ENCODE measurements around the gene CYP46A1. TPM values are rescaled to one million over a fixed set of nuclear protein-coding genes. Genes with fewer than 3 reads are reported as not detected.

The CYP46A1 gene
- total RNA-seq, 1 donor from 2014 or later = 3.6 TPM

DNA sequence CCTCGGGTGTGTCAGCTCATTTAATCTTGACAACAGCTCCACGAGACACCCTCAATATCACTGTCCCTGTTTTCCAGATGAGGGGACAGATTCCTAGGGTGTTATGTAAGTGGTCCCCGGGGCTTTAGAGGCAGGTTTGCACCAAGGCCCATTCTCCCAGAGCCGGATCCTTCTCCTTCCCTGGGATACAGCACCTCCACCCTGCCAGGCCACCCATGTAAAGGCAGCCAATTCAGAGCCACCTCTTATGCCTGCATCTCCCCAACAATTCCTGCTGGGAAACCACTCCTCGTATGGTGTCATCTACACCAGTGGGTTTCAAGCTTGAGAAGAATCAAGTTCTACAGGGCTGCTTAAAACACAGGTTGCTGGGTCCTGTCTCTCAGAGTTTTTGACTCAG is 4.1 kb upstream of the CYP46A1 start:
- no peak overlapping the region for H3K27ac Mint-ChIP-seq (ENCODE audit: unreplicated experiment)
- no peaks in the 10 kb centered on the region for H3K36me3 Mint-ChIP-seq (ENCODE audit: low read depth)
- TF ChIP-seq, protein P1, sequence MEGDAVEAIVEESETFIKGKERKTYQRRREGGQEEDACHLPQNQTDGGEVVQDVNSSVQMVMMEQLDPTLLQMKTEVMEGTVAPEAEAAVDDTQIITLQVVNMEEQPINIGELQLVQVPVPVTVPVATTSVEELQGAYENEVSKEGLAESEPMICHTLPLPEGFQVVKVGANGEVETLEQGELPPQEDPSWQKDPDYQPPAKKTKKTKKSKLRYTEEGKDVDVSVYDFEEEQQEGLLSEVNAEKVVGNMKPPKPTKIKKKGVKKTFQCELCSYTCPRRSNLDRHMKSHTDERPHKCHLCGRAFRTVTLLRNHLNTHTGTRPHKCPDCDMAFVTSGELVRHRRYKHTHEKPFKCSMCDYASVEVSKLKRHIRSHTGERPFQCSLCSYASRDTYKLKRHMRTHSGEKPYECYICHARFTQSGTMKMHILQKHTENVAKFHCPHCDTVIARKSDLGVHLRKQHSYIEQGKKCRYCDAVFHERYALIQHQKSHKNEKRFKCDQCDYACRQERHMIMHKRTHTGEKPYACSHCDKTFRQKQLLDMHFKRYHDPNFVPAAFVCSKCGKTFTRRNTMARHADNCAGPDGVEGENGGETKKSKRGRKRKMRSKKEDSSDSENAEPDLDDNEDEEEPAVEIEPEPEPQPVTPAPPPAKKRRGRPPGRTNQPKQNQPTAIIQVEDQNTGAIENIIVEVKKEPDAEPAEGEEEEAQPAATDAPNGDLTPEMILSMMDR (conservative IDR thresholded peaks at IDR 0.05) = no peak
- no peaks in the 10 kb centered on the region for H3K9me3 Mint-ChIP-seq
- no peak overlapping the region for H3K4me3 Mint-ChIP-seq
- H3K4me1 Mint-ChIP-seq = peaks cover 10% of the 10 kb centered on the region
- peaks cover 6% of the 10 kb centered on the region for H3K27me3 Mint-ChIP-seq (ENCODE audit: low read depth)
- no peak for DNase-seq (ENCODE audit: low read depth, low spot score)

DNA sequence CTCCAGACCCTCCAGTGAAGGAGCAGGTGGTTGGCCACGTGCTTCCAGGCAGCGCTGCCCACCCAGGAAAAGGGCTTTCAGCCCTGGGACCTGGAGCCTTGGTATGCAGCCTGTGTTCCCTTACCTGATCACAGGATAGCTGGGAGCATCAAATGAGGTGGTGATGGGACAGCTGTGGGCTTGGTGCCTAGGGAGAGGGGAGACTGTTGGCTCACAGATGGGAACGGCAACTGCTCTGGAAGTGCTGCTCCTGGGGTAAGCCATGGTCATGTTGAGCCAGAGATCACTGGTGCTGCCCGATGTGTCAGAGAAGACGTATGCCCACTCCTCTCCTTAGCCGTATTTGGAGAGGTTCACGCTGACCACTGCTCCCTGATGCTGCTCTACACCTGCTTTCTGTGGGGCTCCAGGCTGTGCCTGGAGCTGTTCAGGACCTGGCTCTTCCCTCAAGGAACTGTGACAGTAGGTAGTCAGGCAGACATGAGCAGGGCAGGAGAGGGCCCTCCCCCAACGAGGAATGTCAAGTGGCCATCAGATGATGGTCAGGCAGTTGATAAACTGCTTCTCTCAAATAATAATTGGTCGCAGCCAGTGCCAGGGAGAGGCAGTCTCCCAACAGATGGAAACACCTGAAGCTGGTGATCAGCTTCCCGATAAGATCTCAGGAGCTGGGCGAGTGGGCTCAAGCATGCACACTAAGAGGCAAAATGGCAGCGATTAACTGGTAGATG is 2.8 kb upstream of the CYP46A1 start:
- Mint-ChIP-seq H3K4me3 (peak overlapping the region; percentile 64), H3K27me3 (ENCODE audit: low read depth) (peaks cover 16% of the 10 kb centered on the region), H3K9me3 (no peaks in the 10 kb centered on the region), H3K36me3 (ENCODE audit: low read depth) (no peaks in the 10 kb centered on the region), H3K4me1 (peaks cover 21% of the 10 kb centered on the region), H3K27ac (ENCODE audit: unreplicated experiment) (no peak overlapping the region)
- TF ChIP-seq, protein P1 (conservative IDR thresholded peaks at IDR 0.05) = no peak
- no peak for DNase-seq (ENCODE audit: low read depth, low spot score)

DNA sequence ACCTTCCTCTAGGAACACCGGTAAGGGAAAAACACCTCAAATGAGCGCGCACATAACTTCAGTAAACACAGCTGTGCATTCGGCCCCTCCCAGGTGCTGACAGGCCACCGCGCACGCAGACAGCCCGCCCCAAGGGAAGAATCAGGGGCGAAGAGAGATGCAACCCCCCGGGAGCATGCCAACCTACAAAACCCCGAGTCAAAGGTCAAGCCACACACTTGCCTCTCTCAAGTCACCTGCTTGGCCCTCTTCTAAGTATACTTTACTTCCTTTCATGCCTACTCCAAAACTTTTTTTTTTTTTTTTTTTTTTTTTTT is 2.3 kb upstream of the CYP46A1 start:
- H3K27ac Mint-ChIP-seq (ENCODE audit: unreplicated experiment) = no peak overlapping the region

DNA sequence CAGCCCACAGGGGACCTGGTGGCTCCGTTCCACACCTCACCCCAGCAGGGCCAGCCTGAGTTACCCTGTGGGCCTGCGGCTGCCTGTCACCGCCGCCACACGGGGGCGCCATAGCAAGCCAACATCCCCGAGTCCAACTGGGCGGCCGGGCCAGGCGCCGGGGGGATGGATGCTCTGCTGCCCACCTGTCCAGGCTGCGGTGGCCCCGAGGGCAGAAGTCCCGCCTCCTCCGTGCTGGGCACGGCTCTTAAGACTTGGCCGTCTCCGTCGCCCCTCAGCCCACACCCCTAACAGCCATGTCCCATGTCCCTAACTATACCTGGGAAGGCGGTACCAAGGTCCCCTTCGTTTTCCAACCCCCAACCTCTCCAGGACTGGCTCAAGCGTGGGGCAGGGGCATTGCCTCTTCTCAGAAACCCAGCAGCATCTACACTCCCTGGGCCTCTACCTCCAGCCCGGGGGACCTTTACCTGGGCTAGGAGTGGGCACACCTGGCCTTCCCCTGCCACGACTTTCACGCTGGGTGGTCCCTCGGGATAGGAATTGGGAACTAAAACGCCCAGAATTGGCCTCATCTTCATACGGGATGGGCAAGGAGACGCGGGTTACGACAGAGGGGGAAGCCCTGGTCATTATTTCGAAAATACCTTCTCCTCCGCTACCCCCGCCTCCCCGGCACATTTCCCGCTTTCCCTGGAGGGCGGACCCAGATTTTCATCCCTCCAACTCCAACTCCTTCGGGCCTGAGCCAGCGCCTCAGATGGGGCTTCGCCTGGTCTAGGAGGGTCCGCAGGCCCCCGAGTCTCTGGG is 1.1 kb upstream of the CYP46A1 start:
- peaks cover 21% of the 10 kb centered on the region for H3K4me1 Mint-ChIP-seq
- no peaks in the 10 kb centered on the region for H3K36me3 Mint-ChIP-seq (ENCODE audit: low read depth)
- H3K27me3 Mint-ChIP-seq (ENCODE audit: low read depth) = peaks cover 29% of the 10 kb centered on the region
- no peak overlapping the region for H3K27ac Mint-ChIP-seq (ENCODE audit: unreplicated experiment)
- peak; percentile 88 for DNase-seq (ENCODE audit: low read depth, low spot score)
- H3K4me3 Mint-ChIP-seq = peak overlapping the region; percentile 98
- H3K9me3 Mint-ChIP-seq = no peaks in the 10 kb centered on the region
- TF ChIP-seq, protein P1 (conservative IDR thresholded peaks at IDR 0.05) = peak; percentile 93

More for the DNA sequence above, 2.3 kb upstream of the CYP46A1 start:
- Mint-ChIP-seq H3K36me3 (ENCODE audit: low read depth) (no peaks in the 10 kb centered on the region), H3K9me3 (no peaks in the 10 kb centered on the region), H3K4me1 (peaks cover 21% of the 10 kb centered on the region), H3K27me3 (ENCODE audit: low read depth) (peaks cover 22% of the 10 kb centered on the region), H3K4me3 (peak overlapping the region; percentile 64)
- TF ChIP-seq, protein P1 (conservative IDR thresholded peaks at IDR 0.05) = no peak
- no peak for DNase-seq (ENCODE audit: low read depth, low spot score)

DNA sequence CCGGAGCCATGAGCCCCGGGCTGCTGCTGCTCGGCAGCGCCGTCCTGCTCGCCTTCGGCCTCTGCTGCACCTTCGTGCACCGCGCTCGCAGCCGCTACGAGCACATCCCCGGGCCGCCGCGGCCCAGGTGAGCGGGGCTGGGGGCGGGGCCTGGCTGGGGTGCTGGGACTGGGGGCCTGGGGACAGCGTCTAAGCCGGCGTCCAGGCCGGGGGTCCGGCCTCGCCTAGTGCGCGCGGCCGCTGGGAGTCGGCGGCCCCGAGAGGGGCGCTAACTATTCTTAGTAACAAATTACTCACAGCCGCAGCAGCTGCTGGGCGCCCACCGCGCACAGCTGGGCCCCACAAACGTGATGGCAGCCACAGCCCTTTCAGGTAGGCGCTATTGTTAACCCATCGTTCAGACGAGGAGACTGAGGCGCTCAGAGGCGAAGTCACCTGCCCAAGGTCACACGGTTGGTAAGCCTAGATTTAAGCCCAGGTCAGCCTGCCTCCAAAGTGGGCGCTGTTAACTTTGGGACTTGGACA is 374 bp downstream of the CYP46A1 start:
- Mint-ChIP-seq H3K4me1 (peaks cover 21% of the 10 kb centered on the region), H3K27ac (ENCODE audit: unreplicated experiment) (no peak overlapping the region), H3K27me3 (ENCODE audit: low read depth) (peaks cover 41% of the 10 kb centered on the region), H3K36me3 (ENCODE audit: low read depth) (no peaks in the 10 kb centered on the region), H3K9me3 (no peaks in the 10 kb centered on the region), H3K4me3 (no peak overlapping the region)
- TF ChIP-seq, protein P1 (conservative IDR thresholded peaks at IDR 0.05) = no peak
- no peak for DNase-seq (ENCODE audit: low read depth, low spot score)
